T-cell (primary cell): ENCODE results near the gene BANK1. TPM values are rescaled to one million over a fixed set of nuclear protein-coding genes. Genes with fewer than 3 reads are reported as not detected.

Experiments
- ATAC-seq, 4 experiments: fragments of 200-7000 bp in 3 of 4; fragments of 150-1000 bp in 1 of 4; cut with Tn5 transposase; replicated peaks in 1 of 4; 1 replicate in 3 of 4; 2 replicates in 1 of 4; pipeline ENCODE4 v1.10.0; 2021; ENCODE audit warnings: moderate library complexity in 3 of 4, mild to moderate bottlenecking in 2 of 4, moderate number of reproducible peaks in 1 of 4
- CTCF ChIA-PET, 2 donors: fragments of 300-600 bp; sonication (Branson Sonifier 250); formaldehyde crosslinking; loops; one replicate each; lab custom pipeline; 2022; ENCODE audit warnings: antibody characterized with exemption in 2 of 2; lab: Charles Lee
- POLR2A ChIA-PET, 2 donors: fragments of 300-600 bp; sonication (Branson Sonifier 250); formaldehyde crosslinking; loops; one replicate each; lab custom pipeline; 2022; ENCODE audit warnings: antibody characterized with exemption in 2 of 2; lab: Charles Lee
- DNase-seq, 35 experiments: peaks; one replicate each; pipeline versions ENCODE4 v3.0.0 to v3.0.0-alpha.2; 2013 to 2023
- H3K27ac ChIP-seq: one replicate; pipeline ENCODE4 v1.5.1; 2013; ENCODE audit warnings: low read length
- H3K27me3 ChIP-seq, 2 experiments: replicated peaks in 1 of 2; 1 replicate in 1 of 2; 2 replicates in 1 of 2; pipeline versions ENCODE4 v1.6.1 to v1.7.0; 2013; ENCODE audit warnings: low read length in 1 of 2, mixed read lengths in 1 of 2; ENCODE audit not compliant: control insufficient read depth in 2 of 2, insufficient read depth in 2 of 2; ENCODE audit errors: extremely low read depth in 1 of 2
- H3K36me3 ChIP-seq, 2 donors: 1 replicate in 1 of 2; 2 replicates in 1 of 2; pipeline versions ENCODE4 v1.6.1 to v1.7.0; 2013; ENCODE audit warnings: low read length in 1 of 2; ENCODE audit not compliant: control insufficient read depth in 2 of 2, insufficient read depth in 1 of 2; ENCODE audit errors: extremely low read depth in 1 of 2
- H3K4me1 ChIP-seq, 2 experiments: 1 replicate in 1 of 2; 2 replicates in 1 of 2; pipeline versions ENCODE4 v1.6.1 to v1.7.0; 2013; ENCODE audit warnings: low read length in 2 of 2, mixed read lengths in 1 of 2; ENCODE audit not compliant: insufficient read depth in 2 of 2, control insufficient read depth in 1 of 2; ENCODE audit errors: extremely low read depth in 1 of 2
- H3K4me3 ChIP-seq, 2 donors: 1 replicate in 1 of 2; 2 replicates in 1 of 2; pipeline versions ENCODE4 v1.5.1 to v1.7.0; 2013; ENCODE audit warnings: mild to moderate bottlenecking in 2 of 2, low read length in 1 of 2, moderate library complexity in 1 of 2; ENCODE audit not compliant: control insufficient read depth in 1 of 2; ENCODE audit errors: extremely low read depth in 1 of 2
- H3K9me3 ChIP-seq: 2 replicates; pipeline ENCODE4 v1.7.0; 2013
- H3K27ac Mint-ChIP-seq, 2 donors: one replicate each; pipeline ENCODE4 v1.8.0; 2020 to 2021; ENCODE audit warnings: mild to moderate bottlenecking in 2 of 2, mixed read lengths in 2 of 2
- H3K27me3 Mint-ChIP-seq, 2 donors: one replicate each; pipeline ENCODE4 v1.8.0; 2021 to 2022; ENCODE audit warnings: mixed read lengths in 2 of 2
- H3K36me3 Mint-ChIP-seq: one replicate; pipeline ENCODE4 v1.8.0; 2021; ENCODE audit warnings: mixed read lengths
- H3K4me1 Mint-ChIP-seq, 3 donors: one replicate each; pipeline ENCODE4 v1.8.0; 2020 to 2022; ENCODE audit warnings: mixed read lengths in 3 of 3, mild to moderate bottlenecking in 1 of 3
- H3K4me3 Mint-ChIP-seq, 3 donors: one replicate each; pipeline ENCODE4 v1.8.0; 2020 to 2022; ENCODE audit warnings: mild to moderate bottlenecking in 3 of 3, mixed read lengths in 3 of 3, moderate library complexity in 3 of 3
- H3K9me3 Mint-ChIP-seq, 3 donors: one replicate each; pipeline ENCODE4 v1.8.0; 2020 to 2022; ENCODE audit warnings: mixed read lengths in 3 of 3
- WGBS: methylation state at CpG from one replicate; pipeline ENCODE4 v1.1.5; 2013; ENCODE audit warnings: missing lambda C conversion rate; ENCODE audit not compliant: insufficient coverage; 5-methylcytosine and 5-hydroxymethylcytosine counted together
- total RNA-seq, 35 experiments: library from RNA in 6 of 35; stranded (reverse) in 6 of 35; fragments of 120-200 nt in 1 of 35; gene quantifications; one replicate each; pipeline versions ENCODE4 v1.2.1 to v1.2.4 and lab custom pipeline; 2013 to 2026

The BANK1 gene
- total RNA-seq (10 to 100 TPM in 1 of 5 donors, 1 to 10 TPM in 4; 2.5 to 10.9 (median 3.5) TPM), total RNA-seq (lab: John Stamatoyannopoulos, UW) (0.06 to 3.3 (median 1.0) reads per million in 29 experiments)
- total RNA-seq (2013), result 6.9 TPM

GRCh38 chr4:101790521-101791181, at the start of gene BANK1:
Gene BANK1, plus strand, starts transcription at chr4:101790730. Its CDS starts 151 bp downstream, at chr4:101790881.
- Histone ChIP-seq H3K27me3 (peaks cover 0 to 10% of the 10 kb centered on the region in 2 experiments), H3K27ac (no peak within 1 kb of the TSS), H3K9me3 (no peaks in the 10 kb centered on the region), H3K36me3 (no peaks in the 10 kb centered on the region), H3K4me3 (peak within 1 kb of the TSS; percentile 49 to 78), H3K4me1 (peaks cover 0 to 9% of the 10 kb centered on the region in 2 experiments)
- peaks cover 0 to 4% (median 2%) of the 10 kb centered on the region in 3 donors for H3K9me3 Mint-ChIP-seq
- peaks cover 7 to 11% (median 8%) of the 10 kb centered on the region in 3 donors for H3K4me1 Mint-ChIP-seq
- ChIA-PET CTCF (no interaction called here), POLR2A (no interaction called here)
- H3K36me3 Mint-ChIP-seq, result no peaks in the 10 kb centered on the region
- peaks cover 9 to 35% of the 10 kb centered on the region in 2 donors for H3K27me3 Mint-ChIP-seq
- peak; percentile 72 to 92 (median 86) for ATAC-seq
- DNase-seq, result peak in 29 of 35 experiments; percentile 2 to 62 (median 20)
- H3K4me3 Mint-ChIP-seq, result peak within 1 kb of the TSS; percentile 72 to 75 (median 74)
- 1% methylated on average over 44 of the region's 44 CpGs for WGBS
- H3K27ac Mint-ChIP-seq, result peak within 1 kb of the TSS; percentile 5 to 31

GRCh38 chr4:101753721-101754120, 36.8 kb upstream of the BANK1 start:
- Histone ChIP-seq H3K4me3 (no peak overlapping the region), H3K9me3 (no peaks in the 10 kb centered on the region), H3K27me3 (no peaks in the 10 kb centered on the region), H3K27ac (no peak overlapping the region), H3K4me1 (no peaks in the 10 kb centered on the region), H3K36me3 (no peaks in the 10 kb centered on the region)
- DNase-seq (no peak), ATAC-seq (no peak)
- Mint-ChIP-seq H3K27ac (no peak overlapping the region), H3K4me3 (no peak overlapping the region), H3K4me1 (no peaks in the 10 kb centered on the region), H3K36me3 (no peaks in the 10 kb centered on the region), H3K9me3 (no peaks in the 10 kb centered on the region), H3K27me3 (peaks cover 0 to 6% of the 10 kb centered on the region in 2 donors)
- WGBS, result no CpG with 5 or more reads among the region's 2 CpGs
- ChIA-PET CTCF (no interaction called here), POLR2A (no interaction called here)

- Mint-ChIP-seq H3K36me3 (no peaks in the 10 kb centered on the region), H3K4me1 (no peaks in the 10 kb centered on the region), H3K9me3 (no peaks in the 10 kb centered on the region), H3K27me3 (peaks cover 0 to 6% of the 10 kb centered on the region in 2 donors), H3K4me3 (no peak overlapping the region), H3K27ac (no peak overlapping the region)
- no CpG with 5 or more reads among the region's 2 CpGs for WGBS
- CTCF ChIA-PET, result no interaction called here
- no peak for DNase-seq
- Histone ChIP-seq H3K4me3 (no peak overlapping the region), H3K9me3 (no peaks in the 10 kb centered on the region), H3K36me3 (no peaks in the 10 kb centered on the region), H3K27me3 (no peaks in the 10 kb centered on the region), H3K4me1 (no peaks in the 10 kb centered on the region), H3K27ac (no peak overlapping the region)
- ATAC-seq, result no peak
- POLR2A ChIA-PET, result interaction anchor here in 1 of 2 donors (0.7 kb wide), 1 partner anchor 119 kb away, joined by 3 read pairs; no protein-coding TSS in a partner anchor
These were observed 34.3 kb upstream of the BANK1 start for GRCh38 chr4:101756181-101756580.

- DNase-seq (no peak), ATAC-seq (no peak)
- ChIA-PET POLR2A (no interaction called here), CTCF (interaction anchor here in 1 of 2 donors (0.7 kb wide), 1 partner anchor 226 kb away, joined by 3 read pairs; no protein-coding TSS in a partner anchor)
- Histone ChIP-seq H3K36me3 (no peaks in the 10 kb centered on the region), H3K4me3 (no peak overlapping the region), H3K9me3 (no peaks in the 10 kb centered on the region), H3K27me3 (peaks cover 0 to 3% of the 10 kb centered on the region in 2 experiments), H3K4me1 (no peaks in the 10 kb centered on the region), H3K27ac (no peak overlapping the region)
- Mint-ChIP-seq H3K36me3 (no peaks in the 10 kb centered on the region), H3K27ac (no peak overlapping the region), H3K4me3 (no peak overlapping the region), H3K4me1 (no peaks in the 10 kb centered on the region), H3K9me3 (peaks cover 0 to 9% (median under 1%) of the 10 kb centered on the region in 3 donors), H3K27me3 (peaks cover 0 to 10% of the 10 kb centered on the region in 2 donors)
- no CpG with 5 or more reads among the region's 1 CpG for WGBS
These were observed 29.1 kb upstream of the BANK1 start for GRCh38 chr4:101761405-101761804.

- no peak overlapping the region for H3K4me3 Mint-ChIP-seq
- no peak for ATAC-seq
- Histone ChIP-seq H3K27me3 (peaks cover 0 to 3% of the 10 kb centered on the region in 2 experiments), H3K4me3 (no peak overlapping the region), H3K9me3 (no peaks in the 10 kb centered on the region), H3K27ac (no peak overlapping the region), H3K4me1 (no peaks in the 10 kb centered on the region), H3K36me3 (no peaks in the 10 kb centered on the region)
- POLR2A ChIA-PET, result no interaction called here
- H3K27me3 Mint-ChIP-seq, result peaks cover 0 to 9% of the 10 kb centered on the region in 2 donors
- no peak overlapping the region for H3K27ac Mint-ChIP-seq
- no peak for DNase-seq
- CTCF ChIA-PET, result interaction anchor here in 1 of 2 donors (0.7 kb wide), 1 partner anchor 225 kb away, joined by 3 read pairs; no protein-coding TSS in a partner anchor
- 100% methylated on average over 1 of the region's 2 CpGs for WGBS
- H3K9me3 Mint-ChIP-seq, result peaks cover 0 to 15% (median 4%) of the 10 kb centered on the region in 3 donors
- no peaks in the 10 kb centered on the region for H3K36me3 Mint-ChIP-seq
- no peaks in the 10 kb centered on the region for H3K4me1 Mint-ChIP-seq
These were observed 28.5 kb upstream of the BANK1 start for GRCh38 chr4:101762025-101762424.

GRCh38 chr4:101762534-101762933, 28.0 kb upstream of the BANK1 start:
- 100% methylated on average over 1 of the region's 2 CpGs for WGBS
- Histone ChIP-seq H3K36me3 (no peaks in the 10 kb centered on the region), H3K4me3 (no peak overlapping the region), H3K4me1 (no peaks in the 10 kb centered on the region), H3K27me3 (peaks cover 0 to 3% of the 10 kb centered on the region in 2 experiments), H3K27ac (no peak overlapping the region), H3K9me3 (no peaks in the 10 kb centered on the region)
- no peaks in the 10 kb centered on the region for H3K4me1 Mint-ChIP-seq
- ChIA-PET CTCF (no interaction called here), POLR2A (no interaction called here)
- H3K27ac Mint-ChIP-seq, result no peak overlapping the region
- H3K4me3 Mint-ChIP-seq, result no peak overlapping the region
- H3K27me3 Mint-ChIP-seq, result peaks cover 0 to 8% of the 10 kb centered on the region in 2 donors
- H3K9me3 Mint-ChIP-seq, result peaks cover 0 to 15% (median 4%) of the 10 kb centered on the region in 3 donors
- ATAC-seq (no peak), DNase-seq (no peak)
- H3K36me3 Mint-ChIP-seq, result no peaks in the 10 kb centered on the region
